DOHH2 (cell line): ENCODE data around the gene PANX2.

Experiments used
- EZH2phosphoT487 ChIP-seq: fragments of 200-600 bp; sonication (generic); IDR thresholded peaks from 2 replicates; pipeline ENCODE4 v1.6.1; 2017; ENCODE audit warnings: borderline replicate concordance, mild to moderate bottlenecking, antibody characterized with exemption, low read length, moderate library complexity, mixed read lengths
- TF ChIP-seq, protein P1 (sequence below): fragments of 200-600 bp; sonication (generic); IDR thresholded peaks from one replicate; pipeline ENCODE4 v1.5.1; 2014; ENCODE audit warnings: antibody characterized with exemption, mild to moderate bottlenecking, low read depth, low read length; ENCODE audit not compliant: poor library complexity, severe bottlenecking

DNA sequence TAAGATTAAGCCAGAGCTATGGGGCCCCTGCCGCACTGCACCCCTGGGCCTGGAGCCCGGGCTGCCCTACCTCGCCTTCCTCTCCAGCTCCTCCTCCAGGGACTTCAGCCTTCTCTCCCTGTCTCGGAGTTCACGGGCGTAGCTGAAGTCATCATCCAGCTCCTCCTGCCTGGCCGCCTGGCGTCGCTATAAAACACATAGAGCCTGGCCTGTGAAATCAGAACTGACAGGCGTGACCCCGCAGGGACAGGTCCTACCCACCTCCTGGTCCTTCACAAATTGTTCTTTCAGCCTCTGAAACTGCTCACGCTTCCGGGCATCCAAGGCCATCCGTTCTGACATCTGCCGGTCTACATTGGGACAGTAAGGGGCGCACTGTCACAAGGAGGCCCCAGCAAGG is 53.5 kb downstream of the PANX2 start:
- TF ChIP-seq, protein P1, sequence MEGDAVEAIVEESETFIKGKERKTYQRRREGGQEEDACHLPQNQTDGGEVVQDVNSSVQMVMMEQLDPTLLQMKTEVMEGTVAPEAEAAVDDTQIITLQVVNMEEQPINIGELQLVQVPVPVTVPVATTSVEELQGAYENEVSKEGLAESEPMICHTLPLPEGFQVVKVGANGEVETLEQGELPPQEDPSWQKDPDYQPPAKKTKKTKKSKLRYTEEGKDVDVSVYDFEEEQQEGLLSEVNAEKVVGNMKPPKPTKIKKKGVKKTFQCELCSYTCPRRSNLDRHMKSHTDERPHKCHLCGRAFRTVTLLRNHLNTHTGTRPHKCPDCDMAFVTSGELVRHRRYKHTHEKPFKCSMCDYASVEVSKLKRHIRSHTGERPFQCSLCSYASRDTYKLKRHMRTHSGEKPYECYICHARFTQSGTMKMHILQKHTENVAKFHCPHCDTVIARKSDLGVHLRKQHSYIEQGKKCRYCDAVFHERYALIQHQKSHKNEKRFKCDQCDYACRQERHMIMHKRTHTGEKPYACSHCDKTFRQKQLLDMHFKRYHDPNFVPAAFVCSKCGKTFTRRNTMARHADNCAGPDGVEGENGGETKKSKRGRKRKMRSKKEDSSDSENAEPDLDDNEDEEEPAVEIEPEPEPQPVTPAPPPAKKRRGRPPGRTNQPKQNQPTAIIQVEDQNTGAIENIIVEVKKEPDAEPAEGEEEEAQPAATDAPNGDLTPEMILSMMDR: no peak
- TF ChIP-seq EZH2phosphoT487: no peak
